ENCODE results near the gene LIPA. TPM values are rescaled to one million over a fixed set of nuclear protein-coding genes. Genes with fewer than 3 reads are reported as not detected.

LIPA gene
- total and polyA plus RNA-seq, 2 of the 4 experiments (the other 2 are of a cell fraction): 23.1 to 31.9 TPM

DNA sequence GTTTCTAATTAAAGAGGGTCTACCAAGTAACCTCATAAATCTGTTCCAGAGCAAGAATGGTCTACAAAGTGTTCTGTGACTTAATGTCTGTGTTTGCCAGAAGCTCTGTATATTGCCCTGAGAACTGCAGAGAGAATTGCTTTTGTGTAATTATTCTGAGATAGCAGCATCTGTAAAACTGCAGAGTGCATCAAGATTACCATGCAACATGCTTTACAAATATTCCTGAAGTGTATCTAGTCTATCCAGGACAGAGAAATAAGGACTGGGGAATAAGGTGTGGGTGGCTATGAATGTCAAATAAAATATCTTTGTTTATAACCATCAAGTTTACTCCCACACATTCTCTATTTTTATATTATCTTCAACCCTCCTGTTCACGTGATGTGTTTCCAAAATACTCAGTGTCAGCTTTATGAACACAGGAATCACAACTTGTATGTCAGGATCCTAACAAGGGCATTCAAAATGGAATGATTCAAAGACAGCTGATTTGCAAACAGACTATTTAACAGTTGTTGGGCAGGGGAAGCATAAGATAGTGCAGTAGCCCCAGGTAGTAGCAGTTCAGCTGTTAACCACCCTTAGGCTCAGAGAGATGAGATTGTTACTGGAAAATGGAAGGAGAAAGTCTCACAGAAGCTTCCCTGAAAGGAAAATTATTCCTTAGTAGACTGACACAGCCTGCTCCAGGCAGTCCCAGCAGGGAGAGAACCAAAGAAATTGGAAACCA is 15.3 kb upstream of the LIPA start:
- Histone ChIP-seq H4K20me1 (ENCODE audit: insufficient read depth, low read length) (no peaks in the 10 kb centered on the region), H3K9me1 (ENCODE audit: insufficient read depth, low read length) (no peaks in the 10 kb centered on the region), H4K5ac (ENCODE audit: low read depth, low read length) (no peak overlapping the region), H3K18ac (ENCODE audit: low read depth, low read length) (0 out of 2 replicates have a peak overlapping the region, but pooled peaks have one; percentile 8), H3K27me3 (ENCODE audit: control insufficient read depth, insufficient read depth, low read length) (no peaks in the 10 kb centered on the region), H3K9me3 (ENCODE audit: control insufficient read depth, insufficient read depth, low read length) (no peaks in the 10 kb centered on the region), H2BK15ac (ENCODE audit: low read depth, low read length) (no peak overlapping the region), H2BK20ac (ENCODE audit: low read depth, low read length) (no peak overlapping the region), H2BK5ac (ENCODE audit: low read depth, low read length, poor library complexity, severe bottlenecking) (no peak overlapping the region), H3K79me1 (ENCODE audit: low read depth in 1 of 2, low read length in 2 of 2) (no peaks in the 10 kb centered on the region), H3K56ac (ENCODE audit: extremely low read depth, insufficient read depth, low read length) (no peak overlapping the region), H3K9ac (ENCODE audit: low read depth, low read length) (no peak overlapping the region; the same call in 1 of the 2 replicates), H3K4me1 (ENCODE audit: control insufficient read depth, insufficient read depth, low read length) (peaks cover 4% of the 10 kb centered on the region), H3K23ac (ENCODE audit: low read depth, low read length) (no peak overlapping the region), H3K27ac (ENCODE audit: insufficient read depth, low read length) (no peak overlapping the region), H4K91ac (ENCODE audit: insufficient read depth, low read depth, low read length) (no peak overlapping the region), H2AK9ac (replicated peaks; ENCODE audit: low read depth, low read length, poor library complexity) (no peak overlapping the region), H3K14ac (replicated peaks; ENCODE audit: low read depth, low read length) (no peak overlapping the region), H2AFZ (replicated peaks; ENCODE audit: low read length, poor library complexity) (no peak overlapping the region), H3K4ac (ENCODE audit: low read depth, low read length) (no peak overlapping the region), H3K4me3 (ENCODE audit: insufficient read depth, low read depth, low read length) (no peak overlapping the region), H2BK120ac (ENCODE audit: low read depth, low read length) (no peak overlapping the region), H2AK5ac (ENCODE audit: low read depth, low read length) (no peak overlapping the region), H3K36me3 (ENCODE audit: control insufficient read depth, insufficient read depth, low read length) (no peaks in the 10 kb centered on the region), H4K8ac (ENCODE audit: low read depth in 2 of 2, low read length in 2 of 2) (no peak overlapping the region), H3K4me2 (ENCODE audit: low read depth, low read length) (no peak overlapping the region)
- ChIA-PET POLR2A (ENCODE audit: unreplicated experiment) (no interaction called here), CTCF (no interaction called here)
- in situ Hi-C loops (cut with MboI; ENCODE audit: low sequenced_read_pairs) (no loop called here), intact Hi-C loops (cut with micrococcal nuclease) (no loop called here), dilution Hi-C loops (cut with HindIII; ENCODE audit: low sequenced_read_pairs, unreplicated experiment) (no loop called here)
- ATAC-seq (ENCODE audit: low read depth): no peak
- no TSS peak for BruUV-seq (replicated peaks)
- WGBS, 2 experiments (ENCODE audit: extremely low coverage in 2 of 2, insufficient read length in 1 of 2): no CpG with 5 or more reads among the region's 1 CpG
- no peak for DNase-seq
- no peak for TF ChIP-seq POLR2A (IDR thresholded peaks at IDR 0.05; ENCODE audit: low read depth, low read length)
- TF ChIP-seq CEBPB (IDR thresholded peaks at IDR 0.05; ENCODE audit: low read depth, low read length): no peak
- no peak for TF ChIP-seq MAZ (IDR thresholded peaks at IDR 0.05; ENCODE audit: borderline replicate concordance, low read depth, low read length)
- TF ChIP-seq, protein P1, sequence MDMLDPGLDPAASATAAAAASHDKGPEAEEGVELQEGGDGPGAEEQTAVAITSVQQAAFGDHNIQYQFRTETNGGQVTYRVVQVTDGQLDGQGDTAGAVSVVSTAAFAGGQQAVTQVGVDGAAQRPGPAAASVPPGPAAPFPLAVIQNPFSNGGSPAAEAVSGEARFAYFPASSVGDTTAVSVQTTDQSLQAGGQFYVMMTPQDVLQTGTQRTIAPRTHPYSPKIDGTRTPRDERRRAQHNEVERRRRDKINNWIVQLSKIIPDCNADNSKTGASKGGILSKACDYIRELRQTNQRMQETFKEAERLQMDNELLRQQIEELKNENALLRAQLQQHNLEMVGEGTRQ (IDR thresholded peaks at IDR 0.05; ENCODE audit: low read depth, low read length): no peak
- no peak for TF ChIP-seq CHD1 (IDR thresholded peaks at IDR 0.05; ENCODE audit: low read depth, low read length)
- no peak for TF ChIP-seq MAFK (IDR thresholded peaks at IDR 0.05; ENCODE audit: low read depth, low read length)
- no peak for TF ChIP-seq MXI1 (IDR thresholded peaks at IDR 0.05; ENCODE audit: borderline replicate concordance, low read depth, low read length)
- TF ChIP-seq, protein P2, sequence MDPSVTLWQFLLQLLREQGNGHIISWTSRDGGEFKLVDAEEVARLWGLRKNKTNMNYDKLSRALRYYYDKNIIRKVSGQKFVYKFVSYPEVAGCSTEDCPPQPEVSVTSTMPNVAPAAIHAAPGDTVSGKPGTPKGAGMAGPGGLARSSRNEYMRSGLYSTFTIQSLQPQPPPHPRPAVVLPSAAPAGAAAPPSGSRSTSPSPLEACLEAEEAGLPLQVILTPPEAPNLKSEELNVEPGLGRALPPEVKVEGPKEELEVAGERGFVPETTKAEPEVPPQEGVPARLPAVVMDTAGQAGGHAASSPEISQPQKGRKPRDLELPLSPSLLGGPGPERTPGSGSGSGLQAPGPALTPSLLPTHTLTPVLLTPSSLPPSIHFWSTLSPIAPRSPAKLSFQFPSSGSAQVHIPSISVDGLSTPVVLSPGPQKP (IDR thresholded peaks at IDR 0.05; ENCODE audit: borderline replicate concordance, low read depth, low read length): no peak
- TF ChIP-seq BHLHE40 (IDR thresholded peaks at IDR 0.05; ENCODE audit: low read depth, low read length): no peak
- TF ChIP-seq RAD21 (IDR thresholded peaks at IDR 0.05; ENCODE audit: low read length): no peak
- no peak for TF ChIP-seq RFX5 (IDR thresholded peaks at IDR 0.05; ENCODE audit: low read depth, low read length)
- TF ChIP-seq SMC3 (IDR thresholded peaks at IDR 0.05; ENCODE audit: low read depth, low read length): no peak
- TF ChIP-seq NFE2L2 (IDR thresholded peaks at IDR 0.05; ENCODE audit: low read depth, low read length): no peak
- TF ChIP-seq RCOR1 (IDR thresholded peaks at IDR 0.05; ENCODE audit: insufficient replicate concordance, low read length): no peak

Data from IMR-90 (cell line).